ENCODE measurements around the gene YJEFN3.

Gene YJEFN3

GRCh38 chr19:19546751-19547162, 18.0 kb downstream of the YJEFN3 start:
- Histone ChIP-seq H3K79me2 (ENCODE audit: insufficient read depth, low read length) (no peaks in the 10 kb centered on the region), H4K20me1 (ENCODE audit: insufficient read depth, low read length, poor library complexity, severe bottlenecking) (no peaks in the 10 kb centered on the region), H3K9me2 (replicated peaks; ENCODE audit: low read depth, low read length) (no peaks in the 10 kb centered on the region), H3K36me3 (ENCODE audit: insufficient read depth, low read length) (no peaks in the 10 kb centered on the region), H3K4me2 (ENCODE audit: low read depth, low read length, poor library complexity, severe bottlenecking) (no peak overlapping the region), H3F3A (ENCODE audit: low read depth) (no peaks in the 10 kb centered on the region), H3K27me3 (ENCODE audit: insufficient read depth, low read length, poor library complexity, severe bottlenecking) (no peaks in the 10 kb centered on the region), H3K9ac (ENCODE audit: low read depth, low read length, poor library complexity, severe bottlenecking) (no peak overlapping the region), H3K4me3 (ENCODE audit: low read length, poor library complexity, severe bottlenecking) (no peak overlapping the region), H3K4me1 (ENCODE audit: insufficient read depth, low read length, poor library complexity, severe bottlenecking) (no peaks in the 10 kb centered on the region), H2AFZ (ENCODE audit: low read length) (no peak overlapping the region), H3K9me3 (ENCODE audit: insufficient read depth, low read depth, low read length) (no peaks in the 10 kb centered on the region)
- TF ChIP-seq EZH2phosphoT487 (IDR thresholded peaks at IDR 0.05; ENCODE audit: borderline replicate concordance) = no peak
- TF ChIP-seq, protein P1, sequence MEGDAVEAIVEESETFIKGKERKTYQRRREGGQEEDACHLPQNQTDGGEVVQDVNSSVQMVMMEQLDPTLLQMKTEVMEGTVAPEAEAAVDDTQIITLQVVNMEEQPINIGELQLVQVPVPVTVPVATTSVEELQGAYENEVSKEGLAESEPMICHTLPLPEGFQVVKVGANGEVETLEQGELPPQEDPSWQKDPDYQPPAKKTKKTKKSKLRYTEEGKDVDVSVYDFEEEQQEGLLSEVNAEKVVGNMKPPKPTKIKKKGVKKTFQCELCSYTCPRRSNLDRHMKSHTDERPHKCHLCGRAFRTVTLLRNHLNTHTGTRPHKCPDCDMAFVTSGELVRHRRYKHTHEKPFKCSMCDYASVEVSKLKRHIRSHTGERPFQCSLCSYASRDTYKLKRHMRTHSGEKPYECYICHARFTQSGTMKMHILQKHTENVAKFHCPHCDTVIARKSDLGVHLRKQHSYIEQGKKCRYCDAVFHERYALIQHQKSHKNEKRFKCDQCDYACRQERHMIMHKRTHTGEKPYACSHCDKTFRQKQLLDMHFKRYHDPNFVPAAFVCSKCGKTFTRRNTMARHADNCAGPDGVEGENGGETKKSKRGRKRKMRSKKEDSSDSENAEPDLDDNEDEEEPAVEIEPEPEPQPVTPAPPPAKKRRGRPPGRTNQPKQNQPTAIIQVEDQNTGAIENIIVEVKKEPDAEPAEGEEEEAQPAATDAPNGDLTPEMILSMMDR (conservative IDR thresholded peaks at IDR 0.05; ENCODE audit: low read length) = no peak

DNA sequence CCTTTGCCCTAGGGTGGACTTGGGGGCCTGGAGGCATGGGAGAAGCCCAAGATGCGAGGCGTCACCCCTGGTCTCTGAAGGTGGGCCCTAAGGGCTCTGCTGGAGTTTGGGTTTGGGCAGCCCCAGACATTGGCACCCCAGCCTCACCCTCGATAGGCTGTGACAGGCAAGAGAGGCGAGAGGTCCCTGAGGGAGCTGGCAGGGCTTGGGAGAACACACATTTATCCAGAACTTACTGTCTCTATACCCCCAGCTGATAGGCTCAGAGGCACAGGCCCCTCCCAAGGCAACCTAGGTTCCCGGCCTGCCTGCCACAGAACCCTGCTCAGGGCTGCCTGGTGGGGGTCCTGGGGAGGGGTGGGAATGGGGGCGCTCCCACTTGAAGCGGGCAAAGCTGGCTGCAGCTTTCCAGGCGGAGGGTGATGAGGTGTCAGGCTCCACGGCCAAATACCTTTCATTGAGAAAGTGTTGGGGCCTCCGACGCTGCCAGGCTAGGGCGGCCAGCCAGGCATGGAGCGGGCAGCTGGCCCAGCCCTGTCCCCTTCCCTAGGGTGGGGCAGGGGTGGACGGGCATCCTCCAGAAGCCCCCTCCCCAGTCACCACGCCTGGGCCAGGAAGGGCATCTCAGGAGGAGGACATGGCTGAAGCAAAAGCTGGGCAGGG, 19.1 kb downstream of the YJEFN3 start:
- H3K79me2 ChIP-seq (ENCODE audit: insufficient read depth, low read length) = no peaks in the 10 kb centered on the region

GRCh38 chr19:19548915-19549759, 20.4 kb downstream of the YJEFN3 start:
- Histone ChIP-seq H3K4me1 (ENCODE audit: insufficient read depth, low read length, poor library complexity, severe bottlenecking) (no peaks in the 10 kb centered on the region), H2AFZ (ENCODE audit: low read length) (no peak overlapping the region), H3K9ac (ENCODE audit: low read depth, low read length, poor library complexity, severe bottlenecking) (no peak overlapping the region), H3K4me2 (ENCODE audit: low read depth, low read length, poor library complexity, severe bottlenecking) (no peak overlapping the region), H3F3A (ENCODE audit: low read depth) (no peaks in the 10 kb centered on the region), H4K20me1 (ENCODE audit: insufficient read depth, low read length, poor library complexity, severe bottlenecking) (no peaks in the 10 kb centered on the region), H3K9me3 (ENCODE audit: insufficient read depth, low read depth, low read length) (no peaks in the 10 kb centered on the region), H3K4me3 (ENCODE audit: low read length, poor library complexity, severe bottlenecking) (no peak overlapping the region), H3K79me2 (ENCODE audit: insufficient read depth, low read length) (no peaks in the 10 kb centered on the region), H3K36me3 (ENCODE audit: insufficient read depth, low read length) (no peaks in the 10 kb centered on the region), H3K9me2 (replicated peaks; ENCODE audit: low read depth, low read length) (no peaks in the 10 kb centered on the region), H3K27me3 (ENCODE audit: insufficient read depth, low read length, poor library complexity, severe bottlenecking) (no peaks in the 10 kb centered on the region)
- no peak for TF ChIP-seq EZH2phosphoT487 (IDR thresholded peaks at IDR 0.05; ENCODE audit: borderline replicate concordance)
- TF ChIP-seq, protein P1 (conservative IDR thresholded peaks at IDR 0.05; ENCODE audit: low read length) = no peak

More for the DNA sequence above, 19.1 kb downstream of the YJEFN3 start:
- Histone ChIP-seq H3K4me2 (ENCODE audit: low read depth, low read length, poor library complexity, severe bottlenecking) (no peak overlapping the region), H3K9ac (ENCODE audit: low read depth, low read length, poor library complexity, severe bottlenecking) (no peak overlapping the region), H3K27me3 (ENCODE audit: insufficient read depth, low read length, poor library complexity, severe bottlenecking) (no peaks in the 10 kb centered on the region), H3K4me1 (ENCODE audit: insufficient read depth, low read length, poor library complexity, severe bottlenecking) (no peaks in the 10 kb centered on the region), H3K36me3 (ENCODE audit: insufficient read depth, low read length) (no peaks in the 10 kb centered on the region), H3F3A (ENCODE audit: low read depth) (no peaks in the 10 kb centered on the region), H2AFZ (ENCODE audit: low read length) (no peak overlapping the region), H3K4me3 (ENCODE audit: low read length, poor library complexity, severe bottlenecking) (no peak overlapping the region), H3K9me3 (ENCODE audit: insufficient read depth, low read depth, low read length) (no peaks in the 10 kb centered on the region), H3K9me2 (replicated peaks; ENCODE audit: low read depth, low read length) (no peaks in the 10 kb centered on the region), H4K20me1 (ENCODE audit: insufficient read depth, low read length, poor library complexity, severe bottlenecking) (no peaks in the 10 kb centered on the region)
- TF ChIP-seq EZH2phosphoT487 (IDR thresholded peaks at IDR 0.05; ENCODE audit: borderline replicate concordance) = no peak
- TF ChIP-seq, protein P1 (conservative IDR thresholded peaks at IDR 0.05; ENCODE audit: low read length) = no peak

Data from Loucy (cell line).